Uterus (tissue), 2 donors: ENCODE data around the gene SKAP1.

ENCODE experiments used
- POLR2A ChIP-seq, 2 donors: fragments of 450-650 bp; IDR thresholded peaks; one replicate each; pipeline ENCODE4 v1.6.1; 2016; ENCODE audit warnings: antibody characterized with exemption in 2 of 2, mild to moderate bottlenecking in 1 of 2, moderate library complexity in 1 of 2
- TF ChIP-seq, protein P1 (sequence below), 4 experiments: fragments of 200-600 bp in 2 of 4; fragments of 450-650 bp in 2 of 4; sonication (generic) in 2 of 4; IDR thresholded peaks; one replicate each; pipeline ENCODE4 v1.5.1; 2016 to 2019; ENCODE audit warnings: antibody characterized with exemption in 4 of 4, mild to moderate bottlenecking in 2 of 4, moderate library complexity in 1 of 4

GRCh38 chr17:48441231-48441711, 11.3 kb upstream of the SKAP1 start:
- TF ChIP-seq POLR2A (IDR thresholded peaks at IDR 0.05) = no peak
- TF ChIP-seq, protein P1, sequence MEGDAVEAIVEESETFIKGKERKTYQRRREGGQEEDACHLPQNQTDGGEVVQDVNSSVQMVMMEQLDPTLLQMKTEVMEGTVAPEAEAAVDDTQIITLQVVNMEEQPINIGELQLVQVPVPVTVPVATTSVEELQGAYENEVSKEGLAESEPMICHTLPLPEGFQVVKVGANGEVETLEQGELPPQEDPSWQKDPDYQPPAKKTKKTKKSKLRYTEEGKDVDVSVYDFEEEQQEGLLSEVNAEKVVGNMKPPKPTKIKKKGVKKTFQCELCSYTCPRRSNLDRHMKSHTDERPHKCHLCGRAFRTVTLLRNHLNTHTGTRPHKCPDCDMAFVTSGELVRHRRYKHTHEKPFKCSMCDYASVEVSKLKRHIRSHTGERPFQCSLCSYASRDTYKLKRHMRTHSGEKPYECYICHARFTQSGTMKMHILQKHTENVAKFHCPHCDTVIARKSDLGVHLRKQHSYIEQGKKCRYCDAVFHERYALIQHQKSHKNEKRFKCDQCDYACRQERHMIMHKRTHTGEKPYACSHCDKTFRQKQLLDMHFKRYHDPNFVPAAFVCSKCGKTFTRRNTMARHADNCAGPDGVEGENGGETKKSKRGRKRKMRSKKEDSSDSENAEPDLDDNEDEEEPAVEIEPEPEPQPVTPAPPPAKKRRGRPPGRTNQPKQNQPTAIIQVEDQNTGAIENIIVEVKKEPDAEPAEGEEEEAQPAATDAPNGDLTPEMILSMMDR (IDR thresholded peaks at IDR 0.05) = no peak
